Activated naive CD8-positive, alpha-beta T cell treated with anti-CD3 and anti-CD28 coated beads, Interleukin-2, amount 50 U/mL, for 16 hours (primary cell): ENCODE data around the gene EHMT1.
"Not testable (repeated sequence)": the region's sequence is repeated elsewhere in the genome, so short reads cannot be mapped to it uniquely, and the experiment has no call there.

Experiments used
- DNase-seq: peaks from one replicate; pipeline ENCODE4 v3.0.0-alpha.2; 2020; ENCODE audit warnings: low read depth, low spot score

EHMT1 gene

DNA sequence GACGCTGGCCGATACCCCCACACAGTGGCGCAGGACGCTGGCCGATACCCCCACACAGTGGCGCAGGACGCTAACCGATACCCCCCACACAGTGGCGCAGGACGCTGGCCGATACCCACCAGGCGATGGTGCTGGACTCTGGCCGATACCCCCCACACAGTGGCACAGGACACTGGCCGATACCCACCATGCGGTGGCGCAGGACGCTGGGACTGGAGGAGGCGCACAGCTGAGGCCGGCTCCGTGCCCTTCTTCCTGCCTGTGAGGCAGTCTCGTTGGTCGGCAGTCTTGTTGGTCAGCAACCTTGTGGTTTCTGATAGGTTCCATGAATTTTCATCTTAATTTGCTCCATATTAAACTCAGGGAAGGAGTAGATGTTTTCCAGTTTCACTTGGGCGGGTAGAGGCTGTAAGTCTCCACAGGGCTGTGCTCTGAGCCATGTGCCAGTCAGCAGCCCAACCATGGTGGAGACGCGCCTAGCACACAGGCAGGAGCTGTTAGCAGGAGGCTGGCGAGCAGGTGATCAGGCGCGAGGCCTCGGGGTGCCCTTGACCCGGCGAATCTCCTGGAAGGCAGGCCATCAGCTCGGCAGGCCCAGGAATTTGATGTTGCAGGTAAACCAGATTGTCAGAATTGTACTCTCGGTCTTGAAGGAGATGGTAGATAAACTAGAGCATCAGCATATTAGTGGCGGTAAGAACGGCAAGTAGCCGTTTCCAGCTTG lies 75.6 kb downstream of the EHMT1 start:
- DNase-seq = no peak

DNA sequence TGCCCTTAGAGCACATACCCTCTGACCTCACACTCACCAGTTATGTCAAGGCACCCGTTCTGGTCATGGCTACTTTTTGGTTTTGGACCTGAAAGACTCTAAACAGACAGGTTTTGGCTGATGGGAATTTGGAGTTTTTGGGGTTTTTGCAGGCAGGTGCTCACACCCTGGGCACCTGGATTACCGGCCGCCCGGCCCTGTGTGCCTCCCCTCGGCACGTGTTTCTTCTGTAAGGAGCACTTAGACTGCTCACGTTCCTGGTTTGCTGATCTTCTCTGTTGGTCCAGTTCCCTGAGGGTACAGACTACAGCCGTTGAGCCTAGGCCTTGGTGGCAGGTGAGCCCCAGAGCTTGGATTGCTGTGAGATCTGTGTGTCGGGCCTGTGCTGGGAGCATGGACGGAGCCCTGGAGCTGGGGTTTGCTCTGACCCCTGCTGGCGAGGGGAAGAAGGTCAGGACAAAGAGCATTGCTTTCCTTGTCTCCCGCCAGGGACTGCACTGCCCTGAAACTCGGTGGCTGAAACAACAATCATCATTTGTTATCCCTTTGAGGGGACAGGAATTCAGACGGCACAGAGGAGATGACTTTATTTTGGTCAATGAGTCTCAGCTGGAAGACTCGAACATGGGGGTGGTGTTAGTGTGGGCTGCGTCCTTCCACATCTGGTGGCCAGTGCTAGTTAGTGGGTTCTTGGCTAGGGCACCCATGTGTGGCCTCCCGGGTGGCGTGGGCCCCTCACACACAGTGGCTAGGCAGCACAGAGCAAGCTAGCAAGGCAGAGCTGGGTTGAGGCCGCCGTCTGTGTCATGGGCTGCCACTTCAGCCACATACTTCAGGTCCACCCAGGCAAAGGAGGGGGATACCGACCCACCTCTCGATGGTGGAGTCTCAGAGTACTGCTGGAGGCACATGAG lies 76.4 kb downstream of the EHMT1 start:
- no peak for DNase-seq

DNA sequence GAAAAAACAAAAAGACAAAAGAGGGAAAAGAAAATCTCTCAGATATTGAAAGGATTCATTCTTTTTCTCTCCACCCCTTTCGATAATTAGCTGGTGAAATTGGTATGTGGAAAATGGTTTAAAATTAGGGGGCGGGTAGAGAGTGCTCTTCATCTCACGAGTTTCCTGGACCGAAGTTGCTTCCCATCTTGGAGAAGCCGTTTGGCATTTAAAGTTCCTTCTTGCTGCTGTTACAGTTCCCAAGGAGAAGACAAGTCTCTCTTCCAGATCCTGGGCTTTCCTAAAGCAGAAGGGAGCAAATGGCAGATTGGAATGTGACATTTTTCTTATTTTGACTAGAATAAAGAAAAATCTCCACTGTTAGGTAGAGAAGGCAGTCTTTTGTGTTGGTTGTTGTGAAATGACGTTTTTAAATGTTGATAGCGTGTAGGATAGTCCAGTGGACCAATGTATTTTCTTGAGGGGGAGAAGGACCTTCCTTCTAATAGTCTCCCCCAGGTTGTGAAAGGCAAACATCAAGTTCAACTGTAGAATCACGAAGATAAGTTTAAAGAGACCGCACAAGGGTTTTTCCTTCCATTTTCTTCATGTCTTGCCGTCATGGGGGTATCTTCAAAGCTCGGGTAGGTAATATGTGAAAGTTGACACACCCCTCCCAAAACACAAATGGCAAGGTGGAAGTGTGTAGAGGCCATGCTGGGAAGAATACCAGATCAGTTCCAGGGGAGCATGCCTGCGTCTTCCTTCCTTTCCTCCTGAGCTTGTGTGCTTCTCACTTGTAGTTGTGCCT lies 77.5 kb downstream of the EHMT1 start:
- no peak for DNase-seq

DNA sequence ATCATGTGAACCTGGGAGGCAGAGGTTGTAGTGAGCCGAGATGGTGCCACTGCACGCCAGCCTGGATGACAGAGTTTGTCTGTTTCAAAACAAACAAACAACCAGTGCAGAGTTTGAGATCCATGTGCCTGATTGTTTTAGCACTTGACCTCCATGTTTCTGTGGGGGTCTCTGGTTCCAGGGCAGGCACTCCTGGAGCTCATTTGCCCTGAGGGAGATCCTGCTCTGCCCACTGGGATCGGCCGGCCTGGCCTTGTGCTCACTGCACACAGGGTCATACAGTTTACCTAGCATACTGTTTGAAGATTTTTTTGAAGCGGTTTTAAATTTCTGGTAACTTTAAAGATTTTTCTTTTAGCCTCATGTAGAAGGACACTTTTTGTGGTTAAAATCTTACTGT lies 78.4 kb downstream of the EHMT1 start:
- DNase-seq = no peak

DNA sequence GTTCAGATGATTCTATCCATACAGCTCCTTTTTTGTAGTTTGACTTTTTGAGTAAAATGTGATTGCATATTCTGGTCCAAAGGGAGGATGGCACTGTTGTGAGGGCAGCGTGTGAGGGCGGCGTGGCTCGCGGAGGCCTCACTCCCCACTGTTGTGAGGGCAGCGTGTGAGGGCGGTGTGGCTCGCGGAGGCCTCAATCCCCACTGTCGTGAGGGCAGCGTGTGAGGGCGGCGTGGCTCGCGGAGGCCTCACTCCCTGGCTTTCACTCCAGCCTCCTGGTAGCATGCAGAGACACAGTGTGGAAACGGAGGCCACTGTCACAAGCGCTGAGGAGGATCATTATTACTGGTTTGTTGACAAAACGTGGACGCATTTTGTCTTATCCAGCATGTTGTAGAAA lies 79.0 kb downstream of the EHMT1 start:
- no peak for DNase-seq

DNA sequence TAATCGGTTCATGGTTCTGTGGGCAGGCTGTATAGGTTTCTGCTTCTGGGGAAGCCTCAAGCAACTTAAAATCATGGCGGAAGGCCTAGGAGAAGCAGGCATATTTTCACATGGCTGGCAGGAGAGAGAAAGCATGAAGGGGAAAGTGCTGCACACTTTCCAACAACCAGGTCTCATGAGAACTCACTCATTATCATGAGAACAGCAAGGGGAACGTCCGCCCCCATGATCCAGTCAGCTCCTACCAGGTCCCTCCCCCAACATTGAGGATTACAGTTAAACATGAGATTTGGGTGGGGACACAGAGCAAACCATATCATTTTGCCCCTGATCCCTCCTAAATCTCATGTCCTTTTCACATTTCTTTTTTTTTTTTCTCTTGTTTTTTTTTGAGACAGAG lies 82.1 kb downstream of the EHMT1 start:
- DNase-seq = no peak

DNA sequence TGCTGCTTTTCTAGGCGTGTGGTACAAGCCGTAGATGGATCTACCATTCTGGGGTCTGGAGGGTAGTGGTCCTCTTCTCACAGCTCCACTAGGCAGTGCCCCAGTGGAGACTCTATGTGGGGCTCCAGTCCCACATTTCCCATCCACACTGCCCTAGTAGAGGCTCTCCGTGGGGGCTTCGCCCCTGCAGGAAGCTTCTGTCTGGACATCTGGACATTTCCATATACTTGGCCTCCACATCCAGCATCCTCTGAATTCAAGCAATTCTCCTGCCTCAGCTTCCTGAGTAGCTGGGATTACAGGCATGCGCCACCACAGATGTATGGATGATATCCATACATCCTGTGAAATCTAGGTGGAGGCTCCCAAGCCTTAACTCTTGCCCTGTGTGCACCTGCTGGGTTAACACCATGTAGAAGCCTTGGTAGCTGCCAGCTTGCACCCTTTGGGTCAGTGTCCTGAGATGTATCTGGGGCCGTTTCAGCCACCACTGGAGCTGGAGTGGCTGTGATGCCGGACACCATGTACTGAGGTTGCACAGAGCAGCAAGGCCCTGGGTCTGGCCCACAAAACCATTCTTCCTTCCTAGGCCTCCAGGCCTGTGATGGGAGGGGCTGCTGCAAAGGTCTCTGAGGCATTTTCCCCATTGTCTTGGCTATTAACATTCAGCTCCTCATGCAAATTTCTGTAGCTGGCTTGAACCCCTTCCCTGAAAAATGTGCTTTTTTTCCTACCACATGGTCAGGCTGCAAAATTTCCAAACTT lies 84.0 kb downstream of the EHMT1 start:
- DNase-seq = no peak

DNA sequence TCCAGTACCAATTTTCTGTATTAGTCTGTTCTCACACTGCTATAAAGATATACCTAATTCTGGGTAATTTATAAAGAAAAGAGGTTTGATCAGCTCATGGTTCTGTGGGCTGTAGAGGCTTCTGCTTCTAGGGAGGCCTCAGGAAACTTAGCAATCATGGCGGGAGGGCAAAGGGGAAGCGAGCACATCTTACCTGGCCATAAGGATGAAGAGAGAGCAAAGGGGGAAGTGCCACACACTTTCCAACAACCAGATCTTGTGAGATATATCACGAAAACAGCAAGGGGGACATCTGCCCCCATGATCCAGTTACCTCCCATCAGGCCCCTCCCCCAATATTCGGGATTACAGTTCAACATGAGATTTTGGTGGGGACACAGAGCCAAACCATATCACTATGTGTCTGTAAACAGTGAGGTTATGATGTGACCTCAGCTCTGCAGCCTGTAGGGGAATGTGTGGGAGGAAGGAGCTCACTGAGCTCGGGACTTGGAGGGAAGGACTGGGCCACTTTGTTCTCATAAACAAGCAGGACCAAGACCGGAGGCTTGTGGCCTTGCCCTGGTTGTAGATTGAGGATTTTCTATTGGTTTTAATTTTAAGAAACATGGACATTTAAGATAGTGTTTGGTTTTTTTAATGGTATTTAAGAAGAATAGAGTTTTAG lies 85.2 kb downstream of the EHMT1 start:
- DNase-seq = no peak

DNA sequence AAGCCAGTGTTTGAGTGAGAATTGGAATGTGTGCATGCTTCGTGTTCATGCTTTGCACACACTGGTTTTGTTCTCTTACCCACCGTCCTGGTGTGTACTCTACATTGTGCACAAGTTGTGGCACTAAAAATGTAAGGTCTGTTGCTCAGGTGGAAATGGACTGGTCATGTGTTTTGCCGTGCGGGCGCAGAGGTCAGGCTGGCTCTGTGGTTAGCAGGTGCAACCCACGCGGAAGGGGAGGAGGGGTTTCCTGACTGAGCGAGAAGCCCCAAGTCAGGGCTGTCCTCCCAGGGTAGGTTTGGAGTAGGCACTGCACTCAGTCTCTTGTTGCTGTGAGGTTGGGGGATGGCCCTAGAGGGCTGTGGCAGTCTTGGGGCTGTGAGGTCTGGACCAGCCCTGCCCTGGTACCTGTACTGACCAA lies 86.6 kb downstream of the EHMT1 start:
- DNase-seq = no peak

DNA sequence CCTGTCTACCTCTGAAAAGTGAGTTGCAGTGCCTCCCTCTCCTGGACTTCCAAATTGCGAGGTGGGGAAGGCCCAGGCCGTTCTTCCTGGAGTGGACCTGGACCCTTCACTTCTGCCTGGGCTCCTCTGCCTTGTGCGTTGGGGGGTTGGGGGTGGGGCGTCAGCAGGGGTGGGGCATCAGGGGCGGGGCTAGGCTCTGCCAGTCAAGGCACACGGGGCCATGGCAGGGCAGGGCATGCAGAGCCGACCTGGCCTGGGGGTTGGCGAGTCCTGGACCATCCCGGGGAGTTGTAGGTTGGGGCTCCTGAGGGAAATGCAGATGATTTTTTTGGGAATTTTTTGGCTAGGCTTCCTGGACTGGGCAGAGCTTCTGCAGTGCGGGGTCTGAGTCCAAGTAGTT lies 87.1 kb downstream of the EHMT1 start:
- DNase-seq = no peak

DNA sequence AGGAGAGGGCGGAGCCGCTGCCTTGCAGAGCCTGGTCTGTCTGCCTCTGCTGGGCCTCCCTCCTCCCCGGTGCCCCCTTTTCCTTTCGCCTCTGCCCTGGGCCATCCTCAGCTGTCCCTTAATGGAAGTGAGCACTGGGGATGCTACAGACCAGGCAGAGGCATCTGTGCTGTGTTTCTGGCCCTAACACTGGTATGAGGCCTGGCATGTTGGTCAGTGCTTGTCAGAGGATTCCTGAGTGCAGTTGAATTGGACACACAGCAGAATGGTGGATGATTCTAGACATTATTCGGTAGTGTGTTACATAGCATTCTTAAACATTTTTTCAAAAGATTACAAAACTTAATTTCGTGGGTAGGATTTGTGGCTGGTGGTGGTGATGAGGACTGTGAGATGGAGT lies 88.6 kb downstream of the EHMT1 start:
- no peak for DNase-seq

DNA sequence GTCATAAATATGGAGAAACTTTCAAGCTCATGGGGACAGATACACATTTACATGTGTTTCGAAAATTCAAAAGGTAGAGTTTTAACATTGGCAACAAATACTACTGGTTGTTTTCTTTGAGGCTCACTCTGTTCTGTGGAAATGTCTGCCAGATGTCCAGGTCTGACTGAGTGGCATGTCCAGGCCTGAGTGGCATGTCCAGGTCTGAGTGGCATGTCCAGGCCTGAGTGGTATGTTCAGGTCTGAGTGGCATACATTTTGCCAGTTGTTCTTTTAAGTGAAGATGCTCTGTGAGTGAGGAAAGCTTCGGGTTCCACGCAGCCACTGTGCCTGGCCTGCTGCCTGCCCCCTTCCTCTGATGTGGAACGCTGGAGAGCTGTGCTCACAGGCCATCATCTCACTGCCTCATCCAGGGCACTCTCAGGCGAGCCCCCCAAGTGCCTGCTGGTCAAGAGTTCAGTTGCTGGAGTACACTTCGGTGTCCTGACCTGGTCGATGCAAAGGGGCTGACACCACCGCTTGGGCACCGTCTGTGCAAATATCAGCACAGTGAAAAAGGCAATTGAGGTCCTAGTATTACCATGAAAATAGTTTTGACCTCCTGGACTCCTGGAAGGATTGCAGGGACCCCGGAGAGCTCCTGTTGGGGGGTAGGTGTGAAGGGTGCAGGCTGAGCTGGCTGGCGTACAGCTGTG lies 89.9 kb downstream of the EHMT1 start:
- no peak for DNase-seq

DNA sequence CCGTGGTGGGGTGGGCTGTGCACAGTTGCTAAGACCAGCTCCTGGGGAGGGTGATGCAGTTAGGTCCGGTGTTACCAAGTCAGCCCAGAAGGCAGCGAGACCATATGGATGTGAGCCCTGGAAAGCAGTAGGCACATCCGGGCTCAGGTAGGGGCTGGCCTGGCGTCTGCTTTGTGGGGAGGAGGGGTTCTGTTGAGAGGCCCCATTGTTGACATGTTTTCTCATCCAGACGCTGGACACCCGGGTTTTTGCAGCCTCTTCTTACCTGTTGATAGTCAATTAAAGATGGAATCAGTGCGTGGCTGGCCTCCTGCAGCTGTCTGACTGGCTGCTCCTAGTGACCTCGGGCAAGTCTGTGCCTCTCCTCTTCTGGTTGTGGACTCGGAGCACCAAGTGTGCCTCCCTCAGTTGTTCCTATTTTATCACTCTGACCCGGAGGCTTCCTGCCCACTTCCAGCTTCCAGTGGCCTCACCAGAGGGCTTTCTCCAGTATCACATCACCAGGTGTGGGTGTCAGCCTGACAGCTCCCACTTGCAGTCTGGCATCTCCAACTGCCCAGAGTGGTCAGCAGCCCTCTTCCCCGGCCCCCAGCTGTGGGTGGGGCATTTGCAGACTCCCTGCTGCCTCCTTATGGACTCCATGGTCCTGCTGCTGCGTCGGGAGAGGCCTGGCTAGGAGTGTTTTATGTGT lies 90.8 kb downstream of the EHMT1 start:
- no peak for DNase-seq

DNA sequence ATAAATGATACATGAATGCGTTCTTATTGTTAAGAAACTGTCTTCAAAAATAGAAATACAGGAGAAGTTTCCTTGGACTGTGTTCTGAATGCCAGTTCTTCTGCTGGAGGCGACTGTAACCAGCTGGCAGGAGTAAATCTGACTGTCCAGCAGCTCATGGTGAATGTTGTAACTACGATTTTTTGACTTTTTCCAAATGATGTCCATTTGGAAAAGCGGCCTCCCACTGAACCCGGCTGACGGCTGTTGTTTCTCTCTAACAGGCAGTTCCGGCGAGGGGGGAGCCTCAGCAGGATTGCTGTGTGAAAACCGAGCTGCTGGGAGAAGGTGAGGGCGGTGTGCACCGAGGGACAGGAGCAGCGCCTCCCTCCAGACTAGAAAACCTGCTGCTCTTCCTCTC lies 91.9 kb downstream of the EHMT1 start:
- no peak for DNase-seq

DNA sequence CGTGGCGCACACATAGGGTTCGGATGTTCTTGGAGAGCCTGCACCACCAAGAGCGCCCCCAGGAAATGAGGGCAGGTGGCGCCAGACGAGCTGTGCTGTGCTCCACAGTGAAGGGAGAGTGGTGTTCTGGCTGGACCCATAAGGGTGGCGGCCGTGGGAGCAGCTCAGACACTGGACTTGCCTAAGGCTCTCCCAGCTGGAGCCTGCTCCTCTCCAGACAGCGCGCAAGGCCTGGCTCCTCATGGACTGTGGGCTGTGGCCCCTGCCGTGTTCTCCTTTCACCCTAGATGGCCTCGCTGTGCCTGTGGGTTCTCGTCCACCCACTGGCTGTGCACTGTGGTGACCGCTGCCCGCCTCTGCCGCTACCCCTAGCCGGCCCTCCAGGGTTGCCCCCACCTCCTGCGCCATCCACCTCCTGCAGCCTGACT lies 92.9 kb downstream of the EHMT1 start:
- DNase-seq = no peak

DNA sequence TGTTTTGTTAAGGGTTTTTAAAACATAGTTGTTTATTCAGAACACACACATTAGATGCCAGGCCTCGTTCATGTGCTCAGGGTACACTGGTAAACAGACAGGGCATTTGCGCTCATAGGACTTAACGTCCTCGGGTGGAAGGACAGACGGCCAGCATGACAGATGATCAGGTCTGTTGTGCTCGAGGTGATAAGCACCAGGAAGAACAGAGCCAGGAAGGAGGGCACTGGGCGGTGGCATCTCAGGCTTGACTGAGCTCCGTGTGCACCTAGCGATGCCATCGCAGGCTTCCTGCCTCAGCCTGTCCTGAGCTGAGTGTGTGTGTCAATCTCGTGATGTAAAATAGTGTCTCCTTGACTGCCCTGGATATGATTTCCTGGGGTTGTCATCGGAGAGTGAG lies 96.5 kb downstream of the EHMT1 start:
- DNase-seq = no peak

DNA sequence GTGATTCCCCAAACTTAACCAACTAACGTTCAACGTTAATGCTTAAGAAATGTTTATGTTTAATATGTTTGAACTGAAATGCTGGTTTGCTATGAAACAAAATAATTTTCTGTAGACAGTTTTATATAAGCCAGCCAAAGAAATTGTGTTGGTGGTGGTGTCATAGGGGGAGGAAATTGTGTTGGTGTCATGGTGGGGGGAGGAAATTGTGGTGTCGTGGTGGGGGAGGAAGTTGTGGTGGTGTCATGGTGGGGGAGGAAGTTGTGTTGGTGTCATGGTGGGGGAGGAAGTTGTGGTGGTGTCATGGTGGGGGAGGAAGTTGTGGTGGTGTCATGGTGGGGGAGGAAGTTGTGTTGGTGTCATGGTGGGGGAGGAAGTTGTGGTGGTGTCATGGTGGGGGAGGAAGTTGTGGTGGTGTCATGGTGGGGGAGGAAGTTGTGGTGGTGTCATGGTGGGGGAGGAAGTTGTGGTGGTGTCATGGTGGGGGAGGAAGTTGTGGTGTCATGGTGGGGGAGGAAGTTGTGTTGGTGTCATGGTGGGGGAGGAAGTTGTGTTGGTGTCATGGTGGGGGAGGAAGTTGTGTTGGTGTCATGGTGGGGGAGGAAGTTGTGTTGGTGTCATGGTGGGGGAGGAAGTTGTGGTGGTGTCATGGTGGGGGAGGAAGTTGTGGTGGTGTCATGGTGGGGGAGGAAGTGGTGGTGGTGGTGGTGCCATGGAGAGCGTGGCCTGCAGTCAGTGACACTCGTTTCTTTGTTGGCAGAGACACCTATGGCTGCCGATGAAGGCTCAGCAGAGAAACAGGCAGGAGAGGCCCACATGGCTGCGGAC lies 97.3 kb downstream of the EHMT1 start:
- not testable (repeated sequence) for DNase-seq

DNA sequence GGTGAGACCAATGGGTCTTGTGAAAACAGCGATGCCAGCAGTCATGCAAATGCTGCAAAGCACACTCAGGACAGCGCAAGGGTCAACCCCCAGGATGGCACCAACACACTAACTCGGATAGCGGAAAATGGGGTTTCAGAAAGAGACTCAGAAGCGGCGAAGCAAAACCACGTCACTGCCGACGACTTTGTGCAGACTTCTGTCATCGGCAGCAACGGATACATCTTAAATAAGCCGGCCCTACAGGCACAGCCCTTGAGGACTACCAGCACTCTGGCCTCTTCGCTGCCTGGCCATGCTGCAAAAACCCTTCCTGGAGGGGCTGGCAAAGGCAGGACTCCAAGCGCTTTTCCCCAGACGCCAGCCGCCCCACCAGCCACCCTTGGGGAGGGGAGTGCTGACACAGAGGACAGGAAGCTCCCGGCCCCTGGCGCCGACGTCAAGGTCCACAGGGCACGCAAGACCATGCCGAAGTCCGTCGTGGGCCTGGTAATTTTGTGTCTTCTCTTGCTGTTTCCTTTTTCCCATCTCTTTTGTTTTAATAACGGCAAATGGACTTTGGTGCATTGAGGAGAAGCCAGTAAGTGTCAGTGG lies 98.0 kb downstream of the EHMT1 start:
- DNase-seq = no peak
